Mesothelial cell of epicardium (in vitro differentiated cells): ENCODE results near the gene IFNLR1. TPM values are rescaled to one million over a fixed set of nuclear protein-coding genes. Genes with fewer than 3 reads are reported as not detected.

ENCODE experiments used
- DNase-seq, 2 experiments: peaks; one replicate each; pipeline ENCODE4 v3.0.0; 2021; ENCODE audit warnings: low spot score in 2 of 2; ENCODE audit not compliant: unreplicated experiment in 2 of 2
- H3K27ac Mint-ChIP-seq: 2 replicates; pipeline ENCODE4 v1.8.0; 2021; ENCODE audit warnings: mixed read lengths
- H3K27me3 Mint-ChIP-seq: 2 replicates; pipeline ENCODE4 v1.8.0; 2021; ENCODE audit warnings: low read depth, mixed read lengths
- H3K36me3 Mint-ChIP-seq: 2 replicates; pipeline ENCODE4 v1.8.0; 2021; ENCODE audit warnings: mixed read lengths
- H3K4me1 Mint-ChIP-seq: 2 replicates; pipeline ENCODE4 v1.8.0; 2021; ENCODE audit warnings: mixed read lengths
- H3K4me3 Mint-ChIP-seq: 2 replicates; pipeline ENCODE4 v1.8.0; 2021; ENCODE audit warnings: mild to moderate bottlenecking, moderate library complexity, mixed read lengths
- H3K9me3 Mint-ChIP-seq: 2 replicates; pipeline ENCODE4 v1.8.0; 2021; ENCODE audit warnings: mixed read lengths
- CTCF ChIP-seq: fragments of 200-600 bp; sonication (generic); IDR thresholded peaks from one replicate; pipeline ENCODE4 v1.5.0; 2021; ENCODE audit warnings: antibody characterized with exemption; ENCODE audit not compliant: unreplicated experiment
- total RNA-seq: library from RNA; stranded (reverse); gene quantifications from 3 replicates; pipeline ENCODE4 v1.2.1, GENCODE V29; 2021

The IFNLR1 gene
- total RNA-seq, 1 donor from 2014 or later, result 12.1 TPM

GRCh38 chr1:24186711-24186992, 437 bp downstream of the IFNLR1 start:
- H3K36me3 Mint-ChIP-seq, result no peaks in the 10 kb centered on the region
- H3K27me3 Mint-ChIP-seq, result peaks cover 22% of the 10 kb centered on the region
- H3K4me3 Mint-ChIP-seq, result peak overlapping the region; percentile 80
- H3K4me1 Mint-ChIP-seq, result peaks cover 11% of the 10 kb centered on the region
- H3K27ac Mint-ChIP-seq, result peak overlapping the region; percentile 89
- no peak for DNase-seq
- H3K9me3 Mint-ChIP-seq, result no peaks in the 10 kb centered on the region
- no peak for TF ChIP-seq CTCF

- H3K4me3 Mint-ChIP-seq, result peak overlapping the region; percentile 80
- peaks cover 13% of the 10 kb centered on the region for H3K4me1 Mint-ChIP-seq
- peaks cover 22% of the 10 kb centered on the region for H3K27me3 Mint-ChIP-seq
- no peaks in the 10 kb centered on the region for H3K36me3 Mint-ChIP-seq
- no peaks in the 10 kb centered on the region for H3K9me3 Mint-ChIP-seq
- no peak for DNase-seq
- peak overlapping the region; percentile 89 for H3K27ac Mint-ChIP-seq
- no peak for TF ChIP-seq CTCF
These were observed 918 bp downstream of the IFNLR1 start for GRCh38 chr1:24186031-24186710.

GRCh38 chr1:24185076-24185475, 2.0 kb downstream of the IFNLR1 start:
- H3K4me3 Mint-ChIP-seq, result no peak overlapping the region
- H3K4me1 Mint-ChIP-seq, result peaks cover 13% of the 10 kb centered on the region
- H3K27me3 Mint-ChIP-seq, result peaks cover 22% of the 10 kb centered on the region
- TF ChIP-seq CTCF, result no peak
- no peak for DNase-seq
- no peaks in the 10 kb centered on the region for H3K9me3 Mint-ChIP-seq
- no peak overlapping the region for H3K27ac Mint-ChIP-seq
- H3K36me3 Mint-ChIP-seq, result no peaks in the 10 kb centered on the region

GRCh38 chr1:24182061-24182460, 5.0 kb downstream of the IFNLR1 start:
- peaks cover 4% of the 10 kb centered on the region for H3K36me3 Mint-ChIP-seq
- H3K9me3 Mint-ChIP-seq, result no peaks in the 10 kb centered on the region
- DNase-seq, result no peak
- H3K4me3 Mint-ChIP-seq, result no peak overlapping the region
- H3K4me1 Mint-ChIP-seq, result peaks cover 9% of the 10 kb centered on the region
- H3K27me3 Mint-ChIP-seq, result peaks cover 4% of the 10 kb centered on the region
- no peak overlapping the region for H3K27ac Mint-ChIP-seq
- TF ChIP-seq CTCF, result no peak

GRCh38 chr1:24181619-24182018, 5.5 kb downstream of the IFNLR1 start:
- peaks cover 9% of the 10 kb centered on the region for H3K36me3 Mint-ChIP-seq
- no peak overlapping the region for H3K4me3 Mint-ChIP-seq
- peaks cover 3% of the 10 kb centered on the region for H3K27me3 Mint-ChIP-seq
- no peak overlapping the region for H3K27ac Mint-ChIP-seq
- no peak for DNase-seq
- no peaks in the 10 kb centered on the region for H3K9me3 Mint-ChIP-seq
- H3K4me1 Mint-ChIP-seq, result peaks cover 9% of the 10 kb centered on the region
- TF ChIP-seq CTCF, result no peak

- Mint-ChIP-seq H3K4me3 (no peak overlapping the region), H3K36me3 (peaks cover 16% of the 10 kb centered on the region), H3K9me3 (no peaks in the 10 kb centered on the region), H3K27ac (no peak overlapping the region), H3K4me1 (peaks cover 2% of the 10 kb centered on the region), H3K27me3 (no peaks in the 10 kb centered on the region)
- DNase-seq, result no peak
- no peak for TF ChIP-seq CTCF
These were observed 6.4 kb downstream of the IFNLR1 start for GRCh38 chr1:24180676-24181075.
